Endothelial cell of hepatic sinusoid (primary cell): Measurements from ENCODE around the gene WASF2.
"Not testable (repeated sequence)": the region's sequence is repeated elsewhere in the genome, so short reads cannot be mapped to it uniquely, and the experiment has no call there.

Experiments
- in situ Hi-C: cut with HindIII; loops from 2 replicates; pipeline ENCODE4 v1.10.0; 2017; ENCODE audit warnings: low sequenced_read_pairs

WASF2 gene

DNA sequence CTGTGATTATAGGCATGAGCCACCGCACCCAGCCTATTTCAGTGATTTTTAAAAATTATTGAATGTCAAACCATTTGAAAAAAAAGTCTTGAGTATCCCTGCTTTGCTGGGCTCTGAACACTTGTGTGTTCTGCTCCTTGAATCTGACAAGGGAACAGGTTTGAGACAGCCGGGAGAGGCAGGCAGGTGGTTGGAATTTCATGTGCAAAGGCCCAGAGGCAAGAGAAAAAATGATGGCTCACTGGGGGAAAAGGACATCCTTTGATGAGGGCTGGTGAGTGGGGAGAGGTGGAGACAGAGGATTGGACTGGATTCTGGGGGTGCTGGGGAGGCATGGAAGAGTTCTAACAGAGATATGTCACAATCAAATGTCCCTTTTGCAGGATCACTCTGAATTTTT lies 13.1 kb upstream of the WASF2 start:
- in situ Hi-C loops, result no loop called here

DNA sequence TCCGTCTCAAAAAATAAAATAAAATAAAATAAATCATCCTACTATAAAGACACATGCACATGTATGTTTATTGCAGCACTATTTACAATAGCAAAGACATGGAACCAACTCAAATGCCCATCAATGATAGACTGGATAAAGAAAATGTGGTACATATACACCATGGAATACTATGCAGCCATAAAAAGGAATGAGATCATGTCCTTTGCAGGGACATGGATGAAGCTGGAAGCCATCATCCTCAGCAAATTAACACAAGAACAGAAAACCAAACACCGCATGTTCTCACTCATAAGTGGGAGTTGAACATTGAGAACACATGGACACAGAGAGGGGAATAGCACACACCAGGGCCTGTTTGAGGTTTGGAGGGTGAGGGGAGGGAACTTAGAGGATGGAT lies 11.2 kb upstream of the WASF2 start:
- in situ Hi-C loops, result not testable (repeated sequence)

DNA sequence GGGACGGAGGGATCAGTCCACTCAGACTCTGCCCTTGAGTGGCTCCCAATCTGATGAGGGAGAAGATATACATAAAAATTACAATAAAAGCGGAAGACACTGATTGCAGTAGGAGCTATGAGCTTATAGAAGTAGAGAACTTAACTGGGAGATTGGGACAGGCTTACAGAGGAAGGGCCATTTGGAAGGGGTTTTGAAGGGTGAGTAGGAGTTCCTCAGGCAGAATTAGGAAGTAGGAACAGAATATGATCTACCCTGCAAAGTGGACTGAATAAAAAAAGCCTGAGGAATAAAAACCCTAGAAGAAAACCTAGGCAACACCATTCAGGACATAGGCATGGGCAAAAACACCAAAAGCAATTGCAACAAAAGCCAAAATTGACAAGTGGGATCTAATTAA lies 9.2 kb upstream of the WASF2 start:
- in situ Hi-C loops, result no loop called here

DNA sequence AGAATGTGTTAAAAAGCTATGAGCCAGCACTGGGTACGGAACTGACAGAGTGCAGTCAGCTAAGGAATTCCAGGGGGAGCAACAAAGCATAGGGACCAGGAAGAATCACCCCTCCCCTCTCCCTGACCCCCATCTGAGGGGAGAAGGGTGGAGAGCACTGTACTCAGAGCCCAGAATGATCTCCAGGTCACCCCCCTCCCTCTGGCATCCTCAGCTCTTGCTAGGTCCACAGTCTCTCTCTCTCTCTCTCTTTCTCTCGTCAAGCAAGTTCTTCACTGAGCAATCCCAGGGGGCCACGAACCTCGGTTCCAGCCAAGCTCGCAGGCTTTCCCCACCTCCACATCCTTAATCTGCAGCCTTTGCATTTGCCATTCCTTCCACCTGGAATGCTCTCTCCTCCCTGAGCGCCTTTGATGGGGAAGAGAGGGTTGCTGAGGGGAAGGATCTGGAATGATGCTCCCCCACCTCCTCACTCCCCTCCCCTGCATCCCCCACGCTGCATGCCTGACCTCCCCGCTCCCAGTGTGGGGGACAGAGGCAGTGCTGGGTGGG lies 6.7 kb upstream of the WASF2 start:
- in situ Hi-C loops, result no loop called here

DNA sequence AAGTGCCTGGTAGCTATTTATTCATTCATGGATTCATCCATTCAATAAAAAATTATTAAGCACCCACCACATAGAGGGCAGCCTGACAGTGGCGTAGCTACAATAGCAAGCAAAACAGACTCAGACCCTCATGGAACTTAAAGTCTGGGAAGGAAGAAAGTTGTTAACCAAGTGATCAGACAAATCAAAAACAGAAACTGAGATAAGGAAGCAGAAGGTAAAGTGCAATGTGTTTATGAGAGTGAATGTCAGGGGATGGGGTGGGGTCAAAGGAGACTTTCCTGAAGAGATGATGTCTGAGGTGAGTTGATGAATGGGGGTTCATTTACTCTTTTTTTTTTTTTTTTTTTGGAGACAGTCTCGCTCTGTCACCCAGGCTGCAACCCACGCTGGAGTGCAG lies 2.8 kb upstream of the WASF2 start:
- in situ Hi-C loops, result no loop called here

DNA sequence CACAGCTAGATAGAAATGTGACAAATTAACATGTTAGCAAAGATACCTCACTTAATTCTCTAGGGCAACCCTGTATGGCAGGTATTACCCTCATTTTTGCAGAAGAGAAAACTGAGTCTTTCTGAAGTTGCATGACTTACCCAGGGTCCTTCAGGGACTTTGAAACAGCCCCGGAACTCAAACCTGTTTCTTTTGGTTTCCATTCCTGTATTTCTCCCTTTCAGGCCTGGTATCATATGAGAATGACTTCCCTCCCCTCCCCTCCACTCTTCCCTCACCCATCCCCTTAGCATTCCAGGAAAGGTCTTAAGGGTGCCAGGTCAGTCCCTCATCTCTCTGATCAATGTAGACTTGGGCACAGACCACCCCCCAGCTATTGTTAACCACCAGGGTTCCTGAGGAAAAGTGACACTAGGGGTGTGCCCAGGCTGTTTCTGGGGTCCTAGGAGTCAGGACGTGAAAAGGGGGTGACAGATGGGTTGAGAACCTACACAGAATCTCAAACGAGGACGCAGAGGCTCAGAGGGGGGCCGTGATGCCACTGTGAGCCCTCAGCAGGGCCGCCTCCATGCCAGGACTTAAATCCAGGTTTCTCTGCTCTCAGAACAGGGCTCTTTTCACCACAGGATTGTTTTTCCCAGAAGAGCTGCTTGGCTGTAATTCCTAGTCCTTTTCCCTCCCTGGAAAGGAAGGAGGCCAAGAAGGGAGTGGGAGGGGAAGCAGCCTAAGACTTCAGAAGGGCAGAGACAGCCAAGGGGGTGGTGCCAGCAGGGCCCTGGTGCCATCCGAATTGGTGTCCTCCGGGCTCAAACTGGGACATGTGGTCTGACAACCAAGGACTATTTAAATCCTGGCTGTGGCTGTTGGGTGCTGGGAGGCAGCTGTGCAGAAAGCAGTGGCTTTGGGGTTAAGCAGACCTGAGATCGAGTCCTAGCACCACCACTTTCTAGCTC lies 2.1 kb upstream of the WASF2 start:
- in situ Hi-C loops, result no loop called here

DNA sequence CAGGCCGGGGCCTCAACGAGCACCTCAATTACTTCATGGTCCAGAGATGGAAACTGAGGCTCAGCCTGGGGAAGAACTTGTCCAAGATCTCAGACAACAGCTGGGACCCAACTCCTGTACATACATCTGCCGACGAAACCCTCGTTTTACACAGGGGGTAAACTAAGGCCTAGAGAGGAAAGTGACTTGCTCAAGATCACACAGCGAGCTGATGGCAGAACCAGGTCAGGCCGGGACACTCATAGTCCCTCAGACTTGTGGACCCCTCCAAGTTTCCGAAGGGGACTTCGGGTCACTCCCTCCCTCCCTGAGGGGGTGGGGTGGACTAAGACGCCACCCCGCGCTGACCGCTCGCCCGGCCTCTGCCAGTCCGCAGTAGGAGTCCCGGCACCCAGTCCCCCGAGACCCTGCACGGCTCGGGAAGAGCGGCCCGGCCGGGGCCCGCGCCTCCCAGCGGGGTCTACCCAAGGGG lies 430 bp downstream of the WASF2 start:
- in situ Hi-C loops, result loop anchor here (10.0 kb wide), 1 partner anchor 45 kb away; no protein-coding TSS in a partner anchor

DNA sequence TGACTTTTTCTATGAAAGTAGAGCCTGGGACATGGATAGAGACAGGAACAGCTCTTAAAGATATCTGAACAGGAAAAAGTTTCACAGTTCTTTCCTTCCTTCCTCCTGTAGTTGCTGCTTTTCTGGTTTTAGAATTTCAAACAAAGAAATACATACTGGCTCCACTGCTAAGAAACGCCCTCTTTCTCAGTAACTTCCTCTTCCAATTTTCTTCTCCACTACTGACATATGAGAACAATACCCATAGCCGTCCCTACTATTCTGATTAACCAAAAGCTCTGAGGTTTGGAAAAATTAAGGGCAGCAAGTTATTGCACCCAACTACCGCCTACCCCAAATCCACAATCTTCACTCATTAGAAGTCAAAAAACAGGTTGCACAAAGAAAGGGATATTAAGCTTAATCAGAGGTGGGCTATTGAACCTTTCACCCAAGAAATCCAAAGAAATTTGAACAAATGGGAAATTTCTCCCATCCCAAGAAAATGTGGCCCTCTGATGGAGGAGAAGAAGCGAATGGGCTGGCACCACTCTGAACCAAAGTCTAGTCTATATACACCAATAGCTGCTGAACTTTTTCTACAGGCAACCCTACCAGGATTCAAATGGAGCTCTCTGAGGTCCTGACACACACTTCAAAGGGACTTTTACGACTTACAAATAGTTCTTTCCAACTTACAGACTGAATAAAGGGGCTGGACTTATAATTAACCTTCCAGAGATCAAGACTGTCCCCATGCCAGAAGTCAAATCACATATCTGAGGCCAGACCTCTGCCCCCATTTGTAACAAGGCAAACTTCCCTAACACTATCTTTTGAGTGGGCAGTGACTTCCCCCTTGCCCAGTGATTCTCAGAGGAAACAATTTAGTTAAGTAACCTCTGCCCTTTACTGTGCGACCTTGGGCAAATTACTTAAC lies 1.7 kb downstream of the WASF2 start:
- in situ Hi-C loops, result loop anchor here (10.0 kb wide), 1 partner anchor 47 kb away; no protein-coding TSS in a partner anchor

DNA sequence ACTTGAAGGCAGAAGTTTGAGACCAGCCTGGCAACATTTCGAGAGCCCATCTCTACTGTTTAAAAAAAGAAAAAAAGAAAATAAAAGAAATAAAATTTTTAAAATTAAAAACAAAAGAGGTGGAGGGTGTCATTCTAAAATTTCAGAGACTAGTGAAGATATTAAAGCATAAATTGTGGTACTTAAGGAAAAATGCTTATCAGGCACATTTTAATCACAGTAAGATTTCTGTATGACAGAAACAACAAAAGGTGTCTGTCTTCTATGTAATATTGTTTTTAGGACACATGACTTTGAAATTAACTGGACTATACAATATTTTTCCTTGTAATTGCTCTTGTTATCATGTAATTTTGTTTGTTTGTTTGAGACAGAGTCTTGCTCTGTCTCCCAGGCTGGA lies 4.6 kb downstream of the WASF2 start:
- in situ Hi-C loops, result loop anchor here (10.0 kb wide), 1 partner anchor 49 kb away; no protein-coding TSS in a partner anchor

DNA sequence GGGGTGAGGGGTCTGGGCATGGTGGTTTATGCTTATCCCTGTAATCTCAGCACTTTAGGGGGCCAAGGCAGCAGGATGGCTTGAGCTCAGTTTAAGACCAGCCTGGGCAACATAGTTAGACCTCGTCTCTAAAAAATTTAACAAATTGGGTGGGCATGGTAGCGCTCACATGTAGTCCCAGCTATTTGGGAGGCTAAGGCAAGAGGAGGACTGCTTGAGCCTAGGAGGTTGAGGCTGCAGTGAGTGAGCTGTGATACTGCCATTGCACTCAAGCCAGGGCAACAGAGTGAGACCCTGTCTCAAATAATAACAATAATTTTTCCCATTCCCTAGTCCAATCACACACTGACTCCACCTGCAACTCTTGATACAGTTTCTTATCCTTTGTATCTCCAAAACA lies 6.3 kb downstream of the WASF2 start:
- in situ Hi-C loops, result loop anchor here (5.0 to 10.0 kb wide), 2 partner anchors 51 to 66 kb away; no protein-coding TSS in a partner anchor

DNA sequence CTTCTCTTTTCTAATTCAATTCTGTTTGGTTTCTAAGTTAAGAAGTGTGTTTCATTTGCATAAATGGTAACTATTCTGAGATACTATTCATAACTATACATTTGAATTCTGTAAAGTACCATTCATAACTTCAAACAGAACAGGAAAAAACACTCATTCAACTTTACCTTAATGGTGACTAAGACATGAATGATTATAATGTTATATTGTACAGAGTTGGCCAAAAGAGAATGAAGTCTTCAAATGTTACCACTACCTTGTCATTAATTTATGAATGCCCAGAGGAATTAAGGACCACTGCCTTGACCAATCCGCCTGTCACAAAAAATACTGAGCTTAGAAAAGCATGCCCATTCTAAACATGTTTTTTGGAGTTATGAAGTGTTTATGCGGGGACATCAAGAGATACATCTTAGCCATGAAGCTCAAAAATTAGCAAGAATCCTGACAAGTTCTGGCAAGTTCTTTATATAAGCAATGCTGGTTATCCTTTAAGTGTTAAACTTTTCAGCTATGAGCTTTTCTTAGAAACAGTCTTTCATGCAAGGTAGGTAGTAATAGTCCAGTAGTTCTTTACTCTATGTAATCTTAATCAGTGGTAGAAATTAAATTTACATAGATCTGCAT lies 7.9 kb downstream of the WASF2 start:
- in situ Hi-C loops, result loop anchor here (5.0 to 10.0 kb wide), 2 partner anchors 53 to 65 kb away; no protein-coding TSS in a partner anchor

DNA sequence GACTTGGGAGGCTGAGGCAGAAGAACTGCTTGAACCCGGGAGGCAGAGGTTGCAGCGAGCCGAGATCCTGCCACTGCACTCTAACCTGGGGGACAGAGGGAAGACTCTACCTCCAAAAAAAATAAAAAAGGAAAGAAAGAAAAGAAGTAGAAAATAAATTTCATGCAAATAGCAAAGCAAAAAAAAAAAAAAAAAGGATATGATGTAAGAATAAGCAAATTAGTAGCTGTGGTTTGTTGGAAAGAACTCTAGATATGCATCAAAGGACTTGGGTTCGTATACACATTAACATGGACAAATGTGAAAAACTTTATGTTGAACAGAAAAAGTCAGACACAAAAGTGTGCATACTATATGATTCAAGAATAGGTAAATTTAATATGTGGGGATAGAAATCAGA lies 11.9 kb downstream of the WASF2 start:
- in situ Hi-C loops, result no loop called here

DNA sequence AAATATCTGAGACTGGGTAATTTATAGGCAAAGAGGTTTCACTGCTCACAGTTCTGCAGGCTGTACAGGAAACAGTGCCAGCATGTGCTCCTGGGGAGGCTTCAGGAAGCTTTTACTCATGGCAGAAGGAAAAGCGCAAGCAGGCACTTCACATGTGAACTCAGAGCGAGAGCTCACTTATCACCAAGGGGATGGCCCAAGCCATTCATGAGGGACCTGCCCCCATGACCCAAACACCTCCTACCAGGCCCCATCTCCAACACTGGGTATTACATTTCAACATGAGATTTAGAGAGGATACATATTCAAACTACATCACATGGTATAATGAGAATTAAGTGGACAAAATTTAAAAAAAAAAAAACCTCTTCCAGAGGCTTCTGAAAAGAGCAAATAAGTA lies 13.7 kb downstream of the WASF2 start:
- in situ Hi-C loops, result no loop called here

DNA sequence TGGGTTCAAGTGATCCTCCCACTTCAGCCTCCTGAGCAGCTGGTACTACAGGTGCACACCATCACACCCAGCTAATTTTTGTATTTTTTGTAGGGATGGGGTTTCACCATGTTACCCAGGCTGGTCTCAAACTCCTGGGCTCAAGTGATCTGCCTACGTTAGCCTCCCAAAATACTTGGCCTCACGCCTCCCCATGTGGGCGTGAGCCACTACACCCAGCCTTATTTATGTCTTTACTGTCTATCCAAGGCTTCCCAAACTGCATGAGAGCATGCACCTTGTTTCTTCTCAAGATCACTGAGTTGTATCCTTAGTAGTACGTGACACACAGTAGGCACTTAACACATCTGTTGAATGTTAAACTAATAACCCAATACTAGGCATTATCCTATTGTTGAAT lies 14.2 kb downstream of the WASF2 start:
- in situ Hi-C loops, result no loop called here

DNA sequence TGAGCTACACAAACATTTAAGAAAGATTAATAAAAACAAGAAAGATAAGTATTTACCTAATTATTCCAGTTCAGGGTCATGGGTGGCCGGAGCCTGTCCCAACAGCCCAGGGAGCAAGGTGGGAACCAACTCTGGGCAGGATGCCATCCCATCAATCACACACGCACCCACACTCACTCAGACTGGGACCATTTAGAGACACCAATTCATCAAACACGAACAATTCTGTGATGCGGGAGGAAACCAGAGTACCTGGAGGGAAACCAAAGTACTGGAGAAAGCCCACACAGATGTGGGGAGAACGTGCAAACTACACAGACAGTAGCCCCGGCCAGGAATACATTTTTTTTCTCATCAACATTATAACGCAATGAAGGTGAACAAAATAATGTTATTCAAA lies 16.2 kb downstream of the WASF2 start:
- in situ Hi-C loops, result no loop called here

DNA sequence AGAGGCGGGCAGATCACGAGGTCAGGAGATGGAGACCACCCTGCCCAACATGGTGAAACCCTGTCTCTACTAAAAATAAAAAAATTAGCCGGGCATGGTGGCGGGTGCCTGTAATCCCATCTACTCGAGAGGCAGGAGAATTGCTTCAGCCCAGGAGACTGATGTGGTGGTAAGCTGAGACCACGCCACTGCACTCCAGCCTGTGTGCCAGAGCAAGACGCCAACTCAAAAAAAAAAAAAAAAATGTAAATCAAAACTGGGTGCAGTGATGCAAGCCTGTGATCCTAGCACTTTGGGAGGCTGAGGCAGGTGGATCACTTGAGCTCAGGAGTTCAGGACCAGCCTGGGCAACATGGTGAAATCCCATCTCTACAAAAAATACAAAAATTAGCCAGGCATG lies 17.9 kb downstream of the WASF2 start:
- in situ Hi-C loops, result not testable (repeated sequence)

DNA sequence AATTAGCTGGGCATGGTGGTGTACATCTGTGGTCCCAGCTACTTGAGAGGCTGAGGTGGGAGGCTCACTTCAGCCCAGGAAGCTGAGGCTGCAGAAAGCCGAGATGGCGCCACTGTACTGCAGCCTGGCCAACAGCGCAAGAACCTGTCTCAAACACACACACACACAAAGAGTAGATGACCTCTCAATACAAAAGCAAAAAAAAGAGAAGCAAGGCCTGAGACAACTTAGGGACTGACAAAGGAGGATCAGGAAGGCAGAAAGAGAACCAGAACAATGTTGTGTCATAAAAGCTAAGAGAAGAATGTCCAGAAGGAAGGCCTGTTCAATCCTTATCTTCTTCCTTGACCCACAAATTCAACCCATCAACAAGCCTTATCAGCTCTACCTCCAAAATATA lies 18.5 kb downstream of the WASF2 start:
- in situ Hi-C loops, result no loop called here

DNA sequence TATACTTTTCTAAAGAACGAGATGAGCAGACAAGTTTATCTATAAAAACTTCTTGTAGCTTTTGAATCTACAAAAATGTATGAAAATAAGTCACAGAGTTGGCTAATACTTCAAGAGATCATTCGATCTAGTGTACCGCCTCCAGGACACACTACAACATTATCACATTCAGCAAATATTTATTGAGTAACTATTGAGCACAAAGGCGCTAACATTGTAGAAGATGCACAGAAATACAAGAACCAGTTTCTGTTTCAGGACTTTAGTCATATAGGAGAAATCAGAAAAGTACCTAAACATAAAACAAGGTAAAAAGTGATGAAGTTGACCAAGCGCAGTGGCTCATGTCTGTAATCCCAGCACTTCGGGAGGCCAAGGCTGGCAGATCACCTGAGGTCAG lies 20.6 kb downstream of the WASF2 start:
- in situ Hi-C loops, result no loop called here

DNA sequence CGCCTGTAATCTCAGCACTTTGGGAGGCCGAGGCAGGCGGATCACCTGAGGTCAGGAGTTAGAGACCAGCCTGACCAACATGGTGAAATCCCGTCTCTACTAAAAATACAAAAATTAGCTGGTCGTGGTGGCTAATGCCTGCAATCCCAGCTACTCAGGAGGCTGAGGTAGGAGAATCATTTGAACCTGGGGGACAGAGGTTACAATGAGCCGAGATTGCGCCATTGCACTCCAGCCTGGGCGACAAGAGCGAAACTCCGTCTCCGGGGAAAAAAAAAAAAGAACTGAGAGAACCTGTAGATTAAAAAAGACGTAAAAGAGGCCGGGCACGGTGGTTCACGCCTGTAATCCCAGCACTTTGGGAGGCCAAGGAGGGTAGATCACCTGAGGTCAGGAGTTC lies 21.6 kb downstream of the WASF2 start:
- in situ Hi-C loops, result not testable (repeated sequence)

DNA sequence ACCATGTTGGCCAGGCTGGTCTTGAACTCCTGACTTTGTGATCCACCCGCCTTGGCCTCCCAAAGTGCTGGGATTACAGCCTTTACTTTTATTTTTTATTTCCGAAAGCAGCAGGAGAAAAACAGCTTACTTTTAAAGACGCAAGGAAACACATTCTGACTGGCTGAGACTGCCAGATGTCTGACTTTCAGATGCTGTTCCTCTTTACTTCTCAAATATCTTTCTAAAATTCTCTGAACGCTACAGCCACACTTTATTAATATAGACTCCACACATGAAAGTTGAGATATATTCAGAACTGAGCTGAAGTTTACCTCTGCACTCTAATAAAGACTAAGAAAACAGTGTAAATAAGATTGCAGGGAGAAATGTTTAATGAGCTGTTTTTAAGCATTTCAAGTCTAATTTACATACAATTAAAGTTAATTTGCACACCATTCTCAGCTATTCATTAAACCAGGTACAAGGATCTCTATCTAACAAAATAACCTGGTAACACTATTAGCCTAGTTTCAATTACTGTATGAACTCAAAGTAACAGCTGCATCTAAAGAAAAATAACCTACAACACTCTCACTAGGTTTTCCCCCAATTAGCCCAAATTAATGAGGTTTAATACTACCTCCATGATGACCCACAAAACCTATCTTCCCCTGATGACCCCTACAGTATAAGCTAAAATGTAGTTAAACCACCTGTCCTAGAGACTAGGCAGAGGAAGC lies 24.9 kb downstream of the WASF2 start:
- in situ Hi-C loops, result no loop called here
